H9 (cell line): ENCODE measurements around the gene RNF157. TPM values are rescaled to one million over a fixed set of nuclear protein-coding genes. Genes with fewer than 3 reads are reported as not detected.
A peak's percentile ranks its signal among the peaks of the same experiment; 100 is the strongest.

Experiments
- DNase-seq: peaks from one replicate; pipeline ENCODE4 v3.0.0-alpha.2; 2017
- H2AFZ ChIP-seq: one replicate; pipeline ENCODE4 v1.6.1; 2013; ENCODE audit warnings: mild to moderate bottlenecking, low read length, control low read depth, moderate library complexity
- H2AK5ac ChIP-seq: 2 replicates; pipeline ENCODE4 v1.6.1; 2013; ENCODE audit warnings: low read length, control low read depth, mixed read lengths; ENCODE audit not compliant: insufficient read length
- H2BK120ac ChIP-seq: one replicate; pipeline ENCODE4 v1.6.1; 2013; ENCODE audit warnings: low read depth, mild to moderate bottlenecking, low read length, control low read depth, inconsistent platforms; ENCODE audit not compliant: poor library complexity, severe bottlenecking
- H2BK12ac ChIP-seq: 2 replicates; pipeline ENCODE4 v1.6.1; 2013; ENCODE audit warnings: low read length, control low read depth, mixed read lengths, low read depth; ENCODE audit not compliant: insufficient read length
- H2BK15ac ChIP-seq: 2 replicates; pipeline ENCODE4 v1.6.1; 2013; ENCODE audit warnings: low read depth, low read length, control low read depth
- H2BK20ac ChIP-seq: one replicate; pipeline ENCODE4 v1.6.1; 2013; ENCODE audit warnings: low read depth, mild to moderate bottlenecking, low read length, control low read depth, inconsistent platforms; ENCODE audit not compliant: poor library complexity, severe bottlenecking
- H2BK5ac ChIP-seq: 2 replicates; pipeline ENCODE4 v1.6.1; 2013; ENCODE audit warnings: low read length, control low read depth, mixed read lengths; ENCODE audit not compliant: insufficient read length
- H3K14ac ChIP-seq: 2 replicates; pipeline ENCODE4 v1.6.1; 2013; ENCODE audit warnings: low read length, control low read depth; ENCODE audit not compliant: insufficient read depth
- H3K18ac ChIP-seq: 2 replicates; pipeline ENCODE4 v1.6.1; 2013; ENCODE audit warnings: low read depth, mild to moderate bottlenecking, mixed read lengths, low read length, control low read depth; ENCODE audit not compliant: insufficient read length
- H3K23ac ChIP-seq: 2 replicates; pipeline ENCODE4 v1.6.1; 2013; ENCODE audit warnings: low read length, control low read depth, mixed read lengths, low read depth; ENCODE audit not compliant: insufficient read length
- H3K23me2 ChIP-seq: 2 replicates; pipeline ENCODE4 v1.6.1; 2013; ENCODE audit warnings: low read depth, mild to moderate bottlenecking, mixed read lengths, low read length, control low read depth; ENCODE audit not compliant: insufficient read length, poor library complexity, severe bottlenecking
- H3K27ac ChIP-seq: 2 replicates; pipeline ENCODE4 v1.5.1; 2013; ENCODE audit warnings: low read length, control low read depth, mixed read lengths, low read depth; ENCODE audit not compliant: insufficient read length
- H3K27me3 ChIP-seq: 2 replicates; pipeline ENCODE4 v1.6.1; 2013; ENCODE audit warnings: low read length, control low read depth, inconsistent platforms; ENCODE audit not compliant: insufficient read depth
- H3K4ac ChIP-seq: 2 replicates; pipeline ENCODE4 v1.6.1; 2013; ENCODE audit warnings: low read depth, mild to moderate bottlenecking, control low read depth, inconsistent platforms, low read length, moderate library complexity
- H3K4me1 ChIP-seq: 2 replicates; pipeline ENCODE4 v1.6.1; 2013; ENCODE audit warnings: low read length, control low read depth, inconsistent platforms; ENCODE audit not compliant: insufficient read depth
- H3K4me2 ChIP-seq: 2 replicates; pipeline ENCODE4 v1.6.1; 2013; ENCODE audit warnings: low read length, control low read depth, mixed read lengths; ENCODE audit not compliant: insufficient read length, insufficient read depth
- H3K56ac ChIP-seq: 2 replicates; pipeline ENCODE4 v1.6.1; 2013; ENCODE audit warnings: low read depth, mild to moderate bottlenecking, mixed read lengths, low read length, control low read depth; ENCODE audit not compliant: insufficient read length
- H3K79me1 ChIP-seq: 2 replicates; pipeline ENCODE4 v1.6.1; 2013; ENCODE audit warnings: low read depth, mild to moderate bottlenecking, moderate library complexity, low read length, control low read depth, inconsistent platforms; ENCODE audit not compliant: insufficient read depth, poor library complexity, severe bottlenecking
- H3K79me2 ChIP-seq: 2 replicates; pipeline ENCODE4 v1.6.1; 2013; ENCODE audit warnings: low read length, control low read depth, inconsistent platforms; ENCODE audit not compliant: insufficient read depth
- H3K9ac ChIP-seq: 2 replicates; pipeline ENCODE4 v1.6.1; 2013; ENCODE audit warnings: low read length, control low read depth, mixed read lengths; ENCODE audit not compliant: insufficient read length; ENCODE audit errors: extremely low read depth
- H3K9me3 ChIP-seq: one replicate; pipeline ENCODE4 v1.6.1; 2013; ENCODE audit warnings: low read depth, low read length, inconsistent platforms; ENCODE audit not compliant: control insufficient read depth
- H3T11ph ChIP-seq: one replicate; pipeline ENCODE4 v1.6.1; 2013; ENCODE audit warnings: mild to moderate bottlenecking, low read length, control low read depth, inconsistent platforms
- H4K20me1 ChIP-seq: one replicate; pipeline ENCODE4 v1.6.1; 2013; ENCODE audit not compliant: control insufficient read depth, insufficient read length, insufficient read depth
- H4K5ac ChIP-seq: 2 replicates; pipeline ENCODE4 v1.6.1; 2013; ENCODE audit warnings: low read depth, mild to moderate bottlenecking, mixed read lengths, low read length, control low read depth; ENCODE audit not compliant: insufficient read length
- H4K8ac ChIP-seq: replicated peaks from 2 replicates; pipeline ENCODE4 v1.6.1; 2013; ENCODE audit warnings: low read length, control low read depth, mixed read lengths, low read depth; ENCODE audit not compliant: insufficient read length
- H4K91ac ChIP-seq: 2 replicates; pipeline ENCODE4 v1.6.1; 2013; ENCODE audit warnings: low read depth, mild to moderate bottlenecking, moderate library complexity, mixed read lengths, low read length, control low read depth; ENCODE audit not compliant: insufficient read length
- H3K27ac Mint-ChIP-seq, 3 experiments: 2 replicates in 2 of 3; 3 replicates in 1 of 3; pipeline ENCODE4 v1.8.0; 2020 to 2021; ENCODE audit warnings: mixed read lengths in 3 of 3, mild to moderate bottlenecking in 1 of 3, moderate library complexity in 1 of 3
- H3K27me3 Mint-ChIP-seq: 2 replicates; pipeline ENCODE4 v1.8.0; 2021; ENCODE audit warnings: low read depth, mild to moderate bottlenecking, moderate library complexity, mixed read lengths
- H3K36me3 Mint-ChIP-seq, 3 experiments: 2 replicates in 2 of 3; 3 replicates in 1 of 3; pipeline ENCODE4 v1.8.0; 2020 to 2021; ENCODE audit warnings: low read depth in 3 of 3, mixed read lengths in 3 of 3; ENCODE audit not compliant: insufficient read depth in 1 of 3
- H3K4me1 Mint-ChIP-seq, 2 experiments: 2 replicates each; pipeline ENCODE4 v1.8.0; 2020; ENCODE audit warnings: mixed read lengths in 2 of 2
- H3K4me3 Mint-ChIP-seq, 2 experiments: 2 replicates in 1 of 2; 3 replicates in 1 of 2; pipeline ENCODE4 v1.8.0; 2020 to 2021; ENCODE audit warnings: mild to moderate bottlenecking in 2 of 2, mixed read lengths in 2 of 2, moderate library complexity in 1 of 2
- H3K9me3 Mint-ChIP-seq, 2 experiments: 2 replicates in 1 of 2; 3 replicates in 1 of 2; pipeline ENCODE4 v1.8.0; 2020; ENCODE audit warnings: mild to moderate bottlenecking in 2 of 2, mixed read lengths in 2 of 2, moderate library complexity in 1 of 2
- CTCF ChIP-seq: fragments of 200-600 bp; sonication (generic); conservative IDR thresholded peaks from 3 replicates; pipeline ENCODE4 v1.8.0; 2021; ENCODE audit warnings: antibody characterized with exemption, mild to moderate bottlenecking
- WGBS: extraction: QIAGEN DNeasy Blood & Tissue Kit; methylation state at CpG from one replicate; pipeline ENCODE4 v1.1.7; 2013; ENCODE audit warnings: missing lambda C conversion rate, low lambda C conversion rate, mixed read lengths; ENCODE audit not compliant: insufficient read length; ENCODE audit errors: extremely low coverage; 5-methylcytosine and 5-hydroxymethylcytosine counted together
- total RNA-seq: library from RNA; stranded (reverse); gene quantifications from 2 replicates; pipeline ENCODE4 v1.2.1, GENCODE V29; 2021

The RNF157 gene
- total RNA-seq, 1 experiment from 2014 or later: 9.9 TPM

- H3K4me3 Mint-ChIP-seq: no peak overlapping the region
- peaks cover 29 to 35% of the 10 kb centered on the region in 2 experiments for H3K4me1 Mint-ChIP-seq
- Histone ChIP-seq H3K18ac (no peak overlapping the region), H3K23ac (no peak overlapping the region), H3T11ph (no peak overlapping the region), H3K79me2 (no peaks in the 10 kb centered on the region), H2AK5ac (no peak overlapping the region), H2BK20ac (no peak overlapping the region), H4K20me1 (no peaks in the 10 kb centered on the region), H3K79me1 (no peaks in the 10 kb centered on the region), H3K23me2 (no peaks in the 10 kb centered on the region), H2BK5ac (no peak overlapping the region), H2BK15ac (no peak overlapping the region), H4K8ac (no peak overlapping the region), H3K4me1 (peaks cover 2% of the 10 kb centered on the region; the same call in 1 of the 2 replicates), H2BK12ac (no peak overlapping the region), H3K4ac (no peak overlapping the region), H2AFZ (no peak overlapping the region), H3K14ac (no peak overlapping the region), H2BK120ac (no peak overlapping the region), H4K5ac (no peak overlapping the region), H3K27ac (no peak overlapping the region), H3K9me3 (no peaks in the 10 kb centered on the region), H4K91ac (no peak overlapping the region), H3K27me3 (no peaks in the 10 kb centered on the region), H3K4me2 (no peak overlapping the region), H3K56ac (no peak overlapping the region), H3K9ac (no peak overlapping the region)
- H3K27me3 Mint-ChIP-seq: no peaks in the 10 kb centered on the region; the same call in 1 of the 2 replicates
- H3K36me3 Mint-ChIP-seq: no peaks in the 10 kb centered on the region; a peak in 2 of 7 replicates
- no peaks in the 10 kb centered on the region for H3K9me3 Mint-ChIP-seq
- 0 out of 7 replicates have a peak overlapping the region, but pooled peaks of 1 of the 3 experiments have one; percentile 36 for H3K27ac Mint-ChIP-seq
- WGBS: no CpG with 5 or more reads among the region's 7 CpGs
- TF ChIP-seq CTCF: no peak; the same call in 2 of the 3 replicates
- DNase-seq: peak; percentile 70
These were observed 87.7 kb downstream of the RNF157 start for GRCh38 chr17:76152591-76152990.
